GM04504 (cell line): ENCODE results near the gene LRRC75A.
A peak's percentile ranks its signal among the peaks of the same experiment; 100 is the strongest.
"Not testable (repeated sequence)": the region's sequence is repeated elsewhere in the genome, so short reads cannot be mapped to it uniquely, and the experiment has no call there.

ENCODE experiments used
- DNase-seq: peaks from one replicate; pipeline ENCODE4 v3.0.0-alpha.2; 2012; ENCODE audit warnings: low read depth

The LRRC75A gene

DNA sequence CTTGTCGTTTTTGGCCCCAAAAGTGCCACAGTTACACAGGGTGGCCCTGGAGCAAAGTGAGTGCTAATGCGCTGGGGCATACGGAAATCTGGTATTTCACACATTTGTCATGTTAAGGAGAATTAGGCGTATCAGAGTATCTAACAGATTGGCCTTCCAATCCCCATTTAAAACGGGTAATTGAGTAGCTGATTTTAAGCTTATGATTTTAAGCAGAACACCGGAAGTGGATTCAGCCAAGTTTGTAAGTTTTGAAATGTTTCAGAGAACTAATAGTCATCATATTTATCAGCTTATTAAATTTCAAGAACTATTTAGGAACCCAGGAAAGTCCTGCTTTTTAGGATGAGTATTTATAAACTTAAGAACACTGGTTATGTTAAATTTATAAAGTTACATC lies 19.5 kb downstream of the LRRC75A start:
- no peak for DNase-seq

DNA sequence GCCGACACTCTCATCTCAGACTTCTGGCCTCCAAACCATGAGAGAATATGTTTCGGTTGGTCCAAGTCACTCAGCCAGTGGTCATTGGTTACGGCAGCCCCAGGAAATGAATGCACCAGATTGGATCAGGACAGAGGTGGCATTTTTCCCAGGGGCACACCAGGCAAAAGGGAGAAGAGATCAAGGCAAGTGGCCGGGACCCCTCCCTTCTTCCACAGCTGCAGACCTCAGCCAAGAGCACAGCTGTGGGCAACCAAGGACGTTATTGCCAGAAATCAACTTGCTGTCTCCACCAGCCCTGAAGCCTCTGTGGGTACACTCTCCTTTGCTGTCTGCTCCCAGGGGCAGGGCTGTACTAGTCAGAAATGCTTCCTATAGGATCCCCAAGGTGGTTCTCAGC lies 20.7 kb downstream of the LRRC75A start:
- no peak for DNase-seq

DNA sequence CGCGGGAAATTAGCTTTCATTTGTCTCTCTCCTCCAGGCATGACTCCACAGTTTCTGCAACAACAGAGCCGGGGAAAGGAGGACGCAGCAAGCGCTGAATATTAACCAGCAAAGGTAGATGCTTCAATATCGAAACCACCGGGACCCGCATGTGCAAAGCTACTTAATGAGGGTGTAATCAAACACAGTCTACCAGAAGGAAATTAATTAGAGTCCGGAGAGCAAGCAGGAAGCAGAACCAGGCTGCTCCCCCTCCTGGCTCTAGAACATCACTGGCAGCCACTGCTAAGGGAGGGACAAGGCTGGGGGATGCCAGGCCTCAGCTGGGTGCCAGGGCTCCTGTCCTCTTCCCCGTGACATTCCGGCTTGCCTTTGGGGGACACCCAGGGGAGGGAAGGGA lies 21.7 kb downstream of the LRRC75A start:
- DNase-seq, result no peak

DNA sequence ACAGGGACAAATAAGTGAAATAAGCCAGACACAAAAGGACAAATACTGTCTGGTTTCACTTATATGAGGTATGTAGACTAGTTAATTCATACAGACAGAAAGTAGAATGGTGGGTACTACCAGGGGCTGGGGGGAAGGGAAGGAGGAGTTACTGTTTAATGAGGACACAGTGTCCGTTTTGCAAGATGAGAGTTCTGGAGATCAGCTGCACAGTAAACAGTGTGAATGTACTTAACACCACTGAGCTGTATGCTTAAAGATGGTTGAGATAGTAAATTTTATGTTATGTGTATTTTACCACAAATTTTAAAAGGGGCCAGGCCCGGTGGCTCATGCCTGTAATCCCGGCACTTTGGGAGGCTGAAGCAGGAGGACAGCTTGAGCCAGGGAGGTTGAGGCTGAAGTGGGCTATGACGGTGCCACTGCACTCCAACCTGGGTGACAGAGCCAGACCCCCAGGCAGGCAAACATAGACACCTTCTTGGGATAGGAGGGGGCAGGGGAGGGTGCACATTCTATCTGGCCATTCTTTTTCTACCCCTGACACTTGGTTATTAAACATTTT lies 23.5 kb downstream of the LRRC75A start:
- DNase-seq, result no peak

DNA sequence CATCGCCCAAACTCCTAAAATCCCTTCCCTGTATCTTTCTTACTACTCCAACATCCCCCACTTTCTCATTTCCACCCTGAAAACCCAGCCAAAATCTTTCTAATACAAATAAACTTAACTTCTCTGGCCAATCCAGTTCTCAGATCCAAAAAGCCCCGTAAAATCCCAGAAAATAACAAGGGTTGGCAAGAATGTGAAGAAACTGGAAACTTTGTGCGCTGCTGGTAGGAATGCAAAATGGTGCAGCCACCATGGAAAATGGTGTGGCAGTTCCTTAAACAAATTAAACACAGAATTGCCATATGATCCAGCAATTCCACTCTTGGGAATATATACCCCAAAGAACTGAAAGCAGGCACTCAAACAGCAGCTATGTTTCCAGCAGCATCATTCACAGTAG lies 24.1 kb downstream of the LRRC75A start:
- no peak for DNase-seq

DNA sequence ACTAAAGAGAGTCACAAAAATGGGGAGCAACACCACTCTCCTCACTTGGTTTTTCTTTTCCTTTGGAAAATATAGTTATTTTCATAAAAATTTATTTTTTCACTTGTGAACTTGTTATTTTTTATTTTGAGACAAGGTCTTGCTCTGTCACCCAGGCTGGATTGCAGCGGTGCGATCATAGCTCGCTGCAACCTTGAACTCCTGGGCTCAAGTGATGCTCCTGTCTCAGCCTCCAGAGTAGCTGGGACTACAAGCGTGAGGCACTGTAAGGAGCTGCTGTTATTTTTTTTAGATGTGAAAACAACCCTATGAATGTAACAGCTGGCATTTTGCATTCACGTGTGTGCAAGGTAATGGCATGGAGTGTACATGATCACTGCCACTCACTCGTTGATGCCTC lies 24.9 kb downstream of the LRRC75A start:
- no peak for DNase-seq

DNA sequence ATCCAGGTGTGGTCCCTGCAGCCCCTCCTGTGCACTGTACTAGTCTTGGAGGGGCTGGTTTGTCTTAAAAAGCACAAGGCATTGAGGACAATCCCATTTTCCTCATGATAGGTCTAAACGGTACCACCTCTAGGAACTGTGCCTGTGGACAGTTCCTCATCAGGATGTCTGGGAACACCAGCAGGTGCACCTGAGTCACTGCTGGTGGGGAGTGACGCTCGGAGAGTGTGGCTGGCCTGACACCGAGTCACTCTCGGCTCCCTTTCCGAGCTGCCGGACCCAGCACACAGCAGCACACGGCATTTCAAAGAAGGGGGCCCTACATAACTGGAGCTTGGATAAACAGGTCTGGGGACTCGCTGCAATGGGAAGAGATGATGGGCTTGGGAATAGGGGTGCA lies 25.6 kb downstream of the LRRC75A start:
- DNase-seq, result no peak

DNA sequence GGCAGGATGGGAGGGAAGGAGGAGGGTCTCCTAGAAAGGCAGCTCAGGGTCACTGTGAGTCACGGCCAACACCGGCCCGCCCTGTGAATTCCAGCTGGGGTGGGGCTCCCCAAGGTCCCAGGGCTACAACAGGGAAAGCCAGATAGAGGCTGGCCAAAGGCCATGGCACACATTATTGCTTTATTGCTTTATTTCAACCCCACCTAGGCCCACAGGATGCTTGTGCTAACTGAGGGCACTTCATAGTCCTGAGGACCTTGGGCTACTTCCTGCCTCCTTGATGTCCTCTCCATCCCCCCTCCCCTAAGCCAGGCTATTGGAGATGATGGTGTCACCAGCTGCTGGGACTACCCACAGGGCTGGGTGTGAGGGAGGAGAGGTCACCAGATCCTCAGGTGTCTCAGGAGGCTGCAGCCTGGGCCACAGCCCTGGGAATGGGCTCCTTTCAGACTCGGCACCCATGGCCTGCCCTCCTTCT lies 26.1 kb downstream of the LRRC75A start:
- no peak for DNase-seq

DNA sequence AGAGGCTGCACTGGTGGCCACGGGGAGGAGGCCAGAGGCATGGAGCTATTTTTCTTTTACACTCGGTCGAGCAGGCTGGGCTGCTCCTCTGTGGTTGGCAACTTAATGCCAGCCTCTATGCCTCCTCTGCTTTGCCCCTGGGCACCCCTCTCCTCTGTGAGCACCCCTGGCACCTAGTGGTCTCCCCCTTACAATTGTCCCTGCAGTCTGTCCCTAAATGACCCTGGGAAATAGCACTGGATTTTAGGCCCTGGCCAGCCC lies 27.0 kb downstream of the LRRC75A start:
- DNase-seq, result no peak

DNA sequence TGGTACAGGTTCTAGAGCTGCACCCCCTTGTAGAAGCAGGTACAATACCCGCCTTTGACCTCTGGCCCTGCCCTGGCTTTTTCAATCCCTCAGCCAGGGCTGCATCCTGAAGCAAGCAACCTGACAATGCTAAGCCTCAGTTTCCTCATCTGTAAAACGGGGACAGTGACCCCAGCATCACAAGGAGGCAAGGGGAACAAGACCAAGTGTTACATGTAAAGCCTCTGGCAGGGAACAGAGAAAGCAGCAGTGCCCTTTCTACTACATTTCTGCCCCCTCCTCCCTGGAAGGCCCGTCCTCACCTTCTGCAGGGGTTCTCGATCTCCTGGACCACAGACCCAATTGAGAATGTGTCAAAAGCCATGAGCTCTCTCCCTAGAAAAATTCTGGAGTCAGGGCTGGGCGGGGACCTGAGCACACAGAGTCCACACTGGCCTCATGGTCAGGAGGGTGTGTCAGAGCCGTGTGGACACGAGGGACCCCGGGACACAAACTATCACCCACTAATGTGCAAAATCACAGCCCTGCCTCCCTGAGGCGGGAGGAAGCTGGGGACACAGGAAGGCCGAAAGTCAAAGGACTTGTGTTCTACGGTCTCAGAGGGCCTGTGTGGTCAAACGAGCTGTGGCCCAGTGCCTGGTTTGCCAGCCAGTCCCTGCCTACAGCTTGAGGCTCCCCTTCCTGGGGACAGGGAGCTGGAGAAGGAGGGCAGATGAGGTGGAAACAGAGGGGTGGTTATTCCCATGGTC lies 27.5 kb downstream of the LRRC75A start:
- no peak for DNase-seq

DNA sequence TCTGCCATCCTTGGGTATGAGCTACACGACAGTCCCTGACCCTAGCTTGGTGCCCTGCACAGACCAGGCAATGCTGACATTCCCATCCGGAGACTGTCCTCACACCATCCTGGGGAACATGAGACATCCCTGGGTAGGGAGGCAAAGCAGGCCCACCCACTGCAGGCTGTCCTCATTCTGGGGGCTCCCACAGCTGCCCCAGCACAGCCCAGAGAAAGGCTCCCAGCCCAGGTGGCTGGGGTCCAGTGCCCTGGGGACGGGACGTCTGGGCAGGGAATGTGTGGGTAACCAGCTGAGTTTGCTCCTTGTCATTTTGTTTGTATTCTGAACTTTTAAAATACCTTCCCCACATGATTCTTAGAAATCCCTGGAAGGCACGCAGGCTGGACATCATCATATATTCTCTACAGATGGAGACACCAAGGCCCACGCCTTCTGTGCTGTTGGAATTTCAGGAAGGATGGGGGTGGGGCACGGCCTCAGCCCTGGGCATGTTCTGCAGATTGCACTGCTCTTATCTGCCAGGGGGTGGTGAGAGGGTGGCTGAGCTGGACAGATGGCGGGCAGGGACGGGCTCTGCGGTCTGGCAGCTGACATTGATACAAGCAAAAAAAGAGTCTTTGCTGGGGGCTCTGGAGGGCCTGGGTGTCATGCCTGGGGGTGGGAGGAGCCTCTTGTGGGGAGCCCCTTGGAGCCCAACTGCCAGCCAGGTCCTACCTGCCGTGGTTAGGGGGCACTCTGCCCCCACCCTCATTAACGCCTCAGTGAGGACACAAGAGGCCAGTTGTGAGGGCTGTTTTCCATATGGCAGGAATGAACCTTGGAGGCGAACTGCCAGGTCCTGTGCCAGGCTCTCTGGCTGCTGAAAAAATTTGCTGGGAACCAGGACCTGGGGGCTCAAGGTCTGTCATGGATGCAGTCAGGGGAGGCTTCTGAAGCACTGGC lies 28.4 kb downstream of the LRRC75A start:
- DNase-seq, result peak; percentile 37

DNA sequence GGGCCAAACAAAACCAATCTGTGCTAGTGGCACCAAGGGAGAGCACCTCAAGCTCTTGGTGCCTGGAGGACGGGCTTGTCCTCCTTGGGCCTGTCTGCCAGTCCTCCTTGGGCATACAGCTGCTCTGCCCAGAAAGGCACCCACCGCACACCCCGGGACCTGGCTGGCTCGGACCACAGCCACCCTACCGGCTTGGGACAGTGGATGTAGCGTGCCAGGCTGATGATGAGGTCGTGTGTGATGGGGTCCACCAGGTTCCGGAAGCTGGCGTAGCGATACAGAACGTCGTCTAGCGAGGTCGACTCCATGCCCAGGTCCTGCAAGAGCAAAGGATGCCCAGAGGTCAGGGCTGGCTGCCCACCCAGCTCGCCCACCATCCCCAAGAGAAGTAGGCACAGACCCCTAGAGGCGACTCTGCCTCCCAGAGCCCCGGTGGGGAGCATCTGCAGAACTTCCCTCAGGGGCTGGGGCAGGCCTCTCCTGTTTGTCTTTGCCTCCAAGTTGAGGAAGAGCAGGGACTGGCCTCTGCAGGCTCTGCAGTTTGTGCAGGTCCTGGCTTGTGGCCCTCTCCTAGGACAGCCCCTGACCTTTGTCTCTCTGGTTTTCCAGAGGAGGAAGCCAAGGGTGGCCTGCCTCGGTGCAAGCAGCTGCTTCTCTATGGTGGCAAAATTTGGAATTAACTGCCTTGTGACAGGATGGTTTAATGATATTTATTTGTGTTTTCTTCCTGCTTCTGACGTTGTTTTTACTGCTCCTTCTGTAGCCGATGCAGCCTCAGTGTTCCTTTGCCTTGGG lies 29.7 kb downstream of the LRRC75A start:
- DNase-seq, result no peak

DNA sequence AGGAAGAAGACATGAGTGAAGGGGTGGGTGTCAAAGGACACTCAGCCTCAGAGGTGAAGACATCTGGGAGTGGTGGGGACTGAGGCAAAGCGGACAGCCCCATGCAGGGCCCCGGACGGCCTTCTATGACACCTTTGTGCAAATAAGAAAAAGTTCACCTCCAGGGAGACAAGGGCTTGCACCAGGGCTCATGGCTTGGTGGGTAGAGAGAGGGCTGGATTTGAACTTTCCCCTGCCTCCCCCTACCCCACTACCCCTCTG lies 30.5 kb downstream of the LRRC75A start:
- DNase-seq, result no peak

DNA sequence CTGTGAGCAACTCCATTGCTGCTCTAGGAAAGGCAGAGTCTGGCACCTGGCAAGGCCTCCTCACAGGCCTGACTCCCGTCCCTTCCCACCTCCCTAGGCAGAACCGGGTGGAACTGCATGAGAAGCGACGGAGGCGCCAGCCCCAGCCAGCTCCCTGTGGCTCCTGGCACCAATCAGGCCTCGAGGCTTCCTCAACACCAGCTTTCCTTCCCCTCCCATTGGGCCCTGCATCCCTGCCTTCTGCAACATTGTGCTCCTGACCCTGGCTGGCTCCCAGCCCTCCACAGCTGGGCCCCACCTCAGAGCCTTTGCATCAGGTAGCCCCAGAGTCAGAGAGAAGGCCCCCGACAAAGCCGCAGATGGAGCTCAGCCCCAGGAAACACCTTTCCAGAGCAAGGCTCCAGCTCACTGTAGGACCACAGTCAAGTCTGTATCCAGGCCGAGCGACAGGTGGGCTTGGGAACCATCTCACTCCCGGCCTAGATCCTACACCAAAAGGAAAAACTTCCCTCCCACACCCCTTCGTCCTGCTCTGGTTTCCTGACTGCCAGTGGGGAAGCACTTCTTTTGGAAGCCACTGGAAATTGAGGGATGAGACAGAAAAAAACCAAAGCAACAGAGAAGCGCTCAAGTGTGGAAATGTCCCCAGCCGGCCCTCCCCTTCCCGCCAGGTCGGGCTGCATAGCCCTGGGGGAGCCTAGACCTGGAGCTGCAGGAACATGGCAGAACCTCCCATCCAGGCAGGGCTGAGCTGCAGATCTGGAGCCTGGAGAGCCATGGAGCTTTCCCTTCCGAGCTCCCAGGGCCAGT lies 31.0 kb downstream of the LRRC75A start:
- DNase-seq, result no peak

DNA sequence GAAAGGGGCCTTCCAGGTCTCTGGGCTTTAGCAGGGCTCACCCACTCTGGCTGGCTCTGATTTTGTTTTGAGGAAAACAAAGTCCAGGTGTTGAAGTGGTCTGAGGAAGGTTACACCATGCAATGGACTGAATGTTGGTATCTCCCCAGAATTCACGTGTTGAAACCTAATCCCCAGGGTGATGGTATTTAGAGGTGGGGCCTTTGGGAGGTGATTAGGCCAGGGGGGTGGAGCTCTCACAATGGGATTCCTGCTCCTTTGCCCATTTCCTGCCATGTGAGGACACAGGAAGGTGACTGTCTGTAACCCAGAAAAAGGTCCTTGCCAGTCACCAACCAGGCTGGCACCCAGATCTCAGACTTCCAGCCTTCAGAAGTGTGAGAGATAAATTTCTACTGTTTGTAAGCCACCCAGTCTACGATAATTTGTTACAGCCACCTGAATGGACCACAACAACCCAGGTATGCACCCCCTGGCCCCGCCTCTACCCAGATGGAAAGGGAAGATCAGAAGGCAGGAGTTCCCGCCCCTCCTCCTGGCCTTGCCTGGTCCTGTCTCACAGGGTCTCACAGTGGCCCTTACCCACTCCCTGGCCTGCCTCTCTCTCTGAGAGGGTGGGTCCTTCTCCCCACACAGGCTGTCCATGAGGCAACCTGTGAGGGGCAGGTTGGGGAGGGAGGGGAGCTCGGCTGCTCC lies 32.0 kb downstream of the LRRC75A start:
- DNase-seq, result no peak

DNA sequence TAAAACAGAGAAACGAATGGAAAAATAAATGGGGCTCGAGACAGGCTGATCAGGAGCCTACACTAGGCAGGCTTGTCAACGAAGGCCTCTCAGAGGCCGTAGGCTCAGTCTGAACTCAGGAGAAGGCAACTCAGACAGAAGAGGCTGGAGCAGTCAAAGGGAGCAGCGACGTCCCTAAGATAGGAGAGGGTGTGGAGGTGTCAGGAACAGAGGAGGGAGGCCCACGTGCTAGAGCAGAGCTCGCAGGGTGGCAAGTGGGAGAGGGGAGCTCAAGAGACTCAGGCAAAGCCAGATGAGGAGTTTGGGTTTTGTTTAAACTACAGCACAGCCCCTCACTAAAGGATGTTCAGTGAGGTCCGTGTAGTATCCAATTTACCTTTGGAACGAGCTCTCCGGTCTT lies 32.7 kb downstream of the LRRC75A start:
- DNase-seq, result no peak

DNA sequence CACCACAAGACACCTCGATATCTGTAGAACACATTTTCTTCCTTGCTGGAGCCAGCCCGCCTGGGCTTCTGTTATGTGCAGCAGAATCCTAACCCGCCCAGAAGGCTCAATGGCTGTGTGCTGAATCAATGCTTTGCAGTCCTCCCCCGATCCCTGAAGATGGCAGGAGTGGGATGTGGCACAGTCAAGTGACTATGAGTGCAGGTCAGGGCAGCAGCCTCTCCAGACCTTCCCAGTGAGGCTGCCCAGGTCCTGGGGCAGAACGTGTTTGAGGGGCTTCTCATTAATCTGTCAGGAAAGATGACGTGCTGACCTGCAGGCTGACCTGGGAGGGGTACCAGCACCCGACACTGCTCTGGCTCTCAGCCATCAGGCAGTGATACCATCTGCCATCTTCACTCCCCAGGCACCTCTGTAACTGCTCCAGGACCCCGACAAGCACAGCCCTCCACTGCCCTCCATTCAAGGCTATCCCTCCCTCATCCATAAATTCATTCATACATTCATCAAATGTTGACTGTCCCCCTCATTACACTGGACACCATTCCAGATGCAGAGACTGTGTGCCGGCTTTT lies 35.2 kb downstream of the LRRC75A start:
- DNase-seq, result no peak

DNA sequence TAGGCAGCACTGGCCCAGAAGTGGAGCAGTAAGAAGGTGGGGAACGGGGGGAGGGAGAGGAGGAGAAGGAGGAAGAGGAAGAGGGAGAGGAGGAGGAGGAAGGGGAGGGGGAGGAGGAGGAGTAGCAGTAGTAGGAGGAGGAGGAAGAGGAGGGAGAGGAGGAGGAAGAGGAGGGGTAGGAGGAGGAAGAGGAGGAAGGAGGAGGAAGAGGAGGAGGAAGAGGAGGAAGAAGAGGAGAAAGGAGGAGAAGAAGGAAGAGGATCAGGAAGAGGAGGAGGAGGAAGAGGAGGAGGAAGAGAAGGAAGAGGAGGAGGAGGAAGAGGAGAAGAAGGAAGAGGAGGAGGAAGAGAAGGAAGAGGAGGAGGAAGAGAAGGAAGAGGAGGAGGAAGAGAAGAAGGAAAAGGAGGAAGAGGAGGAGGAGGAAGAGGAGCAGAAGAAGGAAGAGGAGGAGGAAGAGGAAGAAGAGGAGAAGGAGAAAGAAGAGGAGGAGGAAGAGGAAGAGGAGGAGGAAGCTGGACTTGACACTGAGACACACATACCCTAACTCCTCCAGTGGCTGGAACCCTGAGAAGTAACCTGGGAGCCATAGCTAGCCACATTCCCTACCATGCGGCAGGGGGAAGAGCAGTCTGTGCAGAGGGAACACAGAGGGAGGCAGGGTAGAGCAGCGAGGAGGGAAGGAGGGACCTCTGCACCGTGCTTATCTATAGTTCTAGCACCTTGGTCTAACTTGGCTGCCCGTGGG lies 35.8 kb downstream of the LRRC75A start:
- no peak for DNase-seq

DNA sequence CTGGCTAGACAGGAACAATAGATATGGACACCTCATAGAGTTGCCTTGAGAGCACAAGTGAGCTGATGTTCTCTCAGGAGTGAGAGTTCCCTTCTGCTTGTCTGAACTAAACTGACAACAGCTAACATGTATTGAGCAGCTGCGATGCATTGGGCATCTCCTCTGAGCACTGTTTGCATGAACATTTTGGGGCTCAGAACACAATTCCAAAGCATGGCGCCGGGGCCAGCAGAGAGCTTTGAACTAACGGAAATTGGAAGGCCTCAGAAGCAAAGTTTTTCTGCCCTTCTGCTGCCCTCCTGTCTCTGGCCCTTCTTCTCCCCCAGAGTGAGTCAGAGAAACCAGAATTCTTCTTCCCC lies 38.5 kb downstream of the LRRC75A start:
- DNase-seq, result no peak

DNA sequence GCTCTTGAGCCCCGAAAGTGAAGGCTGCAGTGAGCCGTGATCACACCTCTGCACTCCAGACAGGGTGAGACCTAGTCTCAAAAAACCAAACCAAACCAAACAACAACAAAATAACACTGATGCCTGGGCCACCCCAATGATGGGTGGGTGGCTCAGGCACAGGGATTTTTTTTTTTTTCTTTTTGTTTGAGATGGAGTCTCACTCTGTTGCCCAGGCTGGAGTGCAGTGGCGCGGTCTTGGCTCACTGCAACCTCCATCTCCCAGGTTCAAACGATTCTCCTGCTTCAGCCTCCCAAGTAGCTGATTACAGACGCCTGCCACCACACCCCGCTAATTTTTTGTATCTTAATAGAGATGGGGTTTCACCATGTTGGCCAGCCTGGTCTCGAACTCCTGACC lies 39.7 kb downstream of the LRRC75A start:
- not testable (repeated sequence) for DNase-seq
